DND-41 (cell line): ENCODE data around the gene GJD4.

ENCODE experiments used
- ATAC-seq: fragments of 200-7000 bp; cut with Tn5 transposase; 3 replicates; pipeline ENCODE4 v1.9.1; 2021; ENCODE audit warnings: low read depth; ENCODE audit not compliant: insufficient read depth
- DNase-seq: peaks from one replicate; pipeline ENCODE4 v3.0.0-alpha.2; 2020
- H2AFZ ChIP-seq: 2 replicates; pipeline ENCODE4 v1.6.0; 2012; ENCODE audit warnings: low read depth, low read length
- H3K27ac ChIP-seq: 2 replicates; pipeline ENCODE4 v1.5.1; 2012; ENCODE audit warnings: low read length, inconsistent platforms
- H3K27me3 ChIP-seq: fragments of 200-600 bp; sonication (generic); 2 replicates; pipeline ENCODE4 v1.6.0; 2012; ENCODE audit warnings: low read length, mild to moderate bottlenecking, inconsistent platforms; ENCODE audit not compliant: insufficient read depth, poor library complexity
- H3K36me3 ChIP-seq: 2 replicates; pipeline ENCODE4 v1.5.1; 2012; ENCODE audit warnings: low read length, inconsistent platforms; ENCODE audit not compliant: insufficient read depth
- H3K4me1 ChIP-seq: 2 replicates; pipeline ENCODE4 v1.5.1; 2012; ENCODE audit warnings: mild to moderate bottlenecking, low read length; ENCODE audit not compliant: insufficient read depth
- H3K4me2 ChIP-seq: 2 replicates; pipeline ENCODE4 v1.6.0; 2012; ENCODE audit warnings: mild to moderate bottlenecking, moderate library complexity, low read length, inconsistent platforms; ENCODE audit not compliant: insufficient read depth
- H3K4me3 ChIP-seq, 2 experiments: fragments of 200-600 bp in 1 of 2; shearing (Covaris generic) in 1 of 2; 2 replicates each; pipeline ENCODE4 v1.5.1; 2012 to 2016; ENCODE audit warnings: inconsistent platforms in 2 of 2, low read length in 2 of 2, mild to moderate bottlenecking in 2 of 2, low read depth in 1 of 2, moderate library complexity in 1 of 2
- H3K79me2 ChIP-seq: 2 replicates; pipeline ENCODE4 v1.6.0; 2012; ENCODE audit warnings: low read length, inconsistent platforms; ENCODE audit not compliant: insufficient read depth
- H3K9ac ChIP-seq: 2 replicates; pipeline ENCODE4 v1.6.0; 2012; ENCODE audit warnings: low read depth, mild to moderate bottlenecking, inconsistent platforms, low read length, moderate library complexity
- H3K9me3 ChIP-seq: 2 replicates; pipeline ENCODE4 v1.5.1; 2012; ENCODE audit warnings: low read length, moderate library complexity, mild to moderate bottlenecking, inconsistent platforms; ENCODE audit not compliant: insufficient read depth, severe bottlenecking
- H4K20me1 ChIP-seq: 2 replicates; pipeline ENCODE4 v1.6.0; 2012; ENCODE audit warnings: low read length; ENCODE audit not compliant: insufficient read depth
- EZH2 ChIP-seq: IDR thresholded peaks from 3 replicates; pipeline ENCODE4 v1.6.1; 2012; ENCODE audit warnings: borderline replicate concordance, low read depth, mild to moderate bottlenecking, moderate library complexity, low read length, inconsistent platforms; ENCODE audit not compliant: severe bottlenecking
- TF ChIP-seq, protein P1 (sequence below): IDR thresholded peaks from 2 replicates; pipeline ENCODE4 v1.5.1; 2012; ENCODE audit warnings: borderline replicate concordance, low read length, moderate library complexity, mild to moderate bottlenecking; ENCODE audit not compliant: poor library complexity, severe bottlenecking; ENCODE audit errors: extremely low read depth

The GJD4 gene

DNA sequence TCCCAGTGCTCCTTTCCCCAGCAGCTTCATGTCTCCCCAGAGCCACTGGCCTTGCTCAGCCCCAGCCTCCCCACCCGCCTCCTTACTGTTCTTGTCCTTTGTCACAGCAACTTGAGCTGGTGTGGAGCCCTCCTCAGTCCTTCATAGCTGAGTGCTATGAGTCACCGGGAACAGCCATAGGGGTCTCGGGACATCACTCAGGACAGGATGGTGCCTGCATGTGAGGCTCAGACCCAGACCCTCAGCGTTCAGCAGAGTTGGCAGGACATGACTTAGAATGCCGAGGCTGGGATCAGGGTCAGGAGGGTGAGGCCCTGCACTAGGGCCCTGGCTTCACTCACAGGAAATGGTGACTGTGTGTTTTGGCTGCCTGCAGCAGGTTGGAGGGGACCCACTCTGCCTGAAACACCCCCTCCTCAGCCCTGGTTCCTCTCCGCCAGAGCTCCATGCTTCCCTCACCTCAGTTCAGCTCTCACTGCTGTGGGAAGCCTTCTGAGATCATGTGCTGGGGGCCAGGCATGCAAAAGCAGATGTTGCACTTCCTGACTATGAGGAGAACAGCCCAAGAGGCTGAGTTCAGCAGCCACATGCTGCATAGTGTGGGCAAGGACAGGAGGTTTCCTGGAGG is 40.7 kb upstream of the GJD4 start:
- peaks cover 9% of the 10 kb centered on the region for H3K4me1 ChIP-seq
- no peak overlapping the region for H3K9ac ChIP-seq
- H3K27ac ChIP-seq = peak overlapping the region; percentile 63

DNA sequence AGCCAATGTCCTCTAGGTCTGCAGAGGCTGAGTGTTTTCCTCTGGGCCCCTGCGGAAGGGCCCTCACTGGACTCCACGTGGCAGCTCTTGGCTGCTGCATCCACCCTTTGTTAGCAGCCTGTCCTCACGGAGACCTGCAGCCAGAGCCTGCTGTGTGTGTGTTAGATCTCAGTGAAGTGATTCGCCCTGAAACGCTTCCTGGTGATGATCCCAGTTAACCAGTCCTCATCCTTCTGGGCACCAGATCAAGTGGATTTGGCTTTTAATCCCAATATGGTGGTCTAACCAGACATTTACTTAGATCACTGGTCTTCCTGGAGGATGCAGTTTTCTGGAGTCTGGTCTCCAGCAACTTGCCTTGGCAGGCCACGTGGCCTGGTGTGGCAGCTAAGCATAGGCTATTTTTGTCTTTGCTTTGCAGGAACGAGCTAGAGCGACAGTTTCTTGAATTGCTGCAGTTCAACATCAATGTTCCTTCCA is 39.5 kb upstream of the GJD4 start:
- ATAC-seq = no peak
- no peak overlapping the region for H3K27ac ChIP-seq
- DNase-seq = no peak
- H3K36me3 ChIP-seq = peaks cover 38% of the 10 kb centered on the region
- no peak overlapping the region for H3K9ac ChIP-seq
- no peak overlapping the region for H3K4me2 ChIP-seq
- H2AFZ ChIP-seq = no peak overlapping the region
- H4K20me1 ChIP-seq = peaks cover 3% of the 10 kb centered on the region; the same call in 1 of the 2 replicates
- no peaks in the 10 kb centered on the region for H3K9me3 ChIP-seq
- H3K4me3 ChIP-seq = no peak overlapping the region
- no peaks in the 10 kb centered on the region for H3K27me3 ChIP-seq
- H3K79me2 ChIP-seq = no peaks in the 10 kb centered on the region
- peaks cover 9% of the 10 kb centered on the region for H3K4me1 ChIP-seq
- TF ChIP-seq, protein P1, sequence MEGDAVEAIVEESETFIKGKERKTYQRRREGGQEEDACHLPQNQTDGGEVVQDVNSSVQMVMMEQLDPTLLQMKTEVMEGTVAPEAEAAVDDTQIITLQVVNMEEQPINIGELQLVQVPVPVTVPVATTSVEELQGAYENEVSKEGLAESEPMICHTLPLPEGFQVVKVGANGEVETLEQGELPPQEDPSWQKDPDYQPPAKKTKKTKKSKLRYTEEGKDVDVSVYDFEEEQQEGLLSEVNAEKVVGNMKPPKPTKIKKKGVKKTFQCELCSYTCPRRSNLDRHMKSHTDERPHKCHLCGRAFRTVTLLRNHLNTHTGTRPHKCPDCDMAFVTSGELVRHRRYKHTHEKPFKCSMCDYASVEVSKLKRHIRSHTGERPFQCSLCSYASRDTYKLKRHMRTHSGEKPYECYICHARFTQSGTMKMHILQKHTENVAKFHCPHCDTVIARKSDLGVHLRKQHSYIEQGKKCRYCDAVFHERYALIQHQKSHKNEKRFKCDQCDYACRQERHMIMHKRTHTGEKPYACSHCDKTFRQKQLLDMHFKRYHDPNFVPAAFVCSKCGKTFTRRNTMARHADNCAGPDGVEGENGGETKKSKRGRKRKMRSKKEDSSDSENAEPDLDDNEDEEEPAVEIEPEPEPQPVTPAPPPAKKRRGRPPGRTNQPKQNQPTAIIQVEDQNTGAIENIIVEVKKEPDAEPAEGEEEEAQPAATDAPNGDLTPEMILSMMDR = no peak
- no peak for TF ChIP-seq EZH2

More for the DNA sequence above, 40.7 kb upstream of the GJD4 start:
- peaks cover 42% of the 10 kb centered on the region for H3K36me3 ChIP-seq
- H2AFZ ChIP-seq = no peak overlapping the region
- H4K20me1 ChIP-seq = peaks cover 3% of the 10 kb centered on the region; the same call in 1 of the 2 replicates
- H3K9me3 ChIP-seq = no peaks in the 10 kb centered on the region
- peak; percentile 21 for DNase-seq
- peak; percentile 69 for ATAC-seq
- H3K27me3 ChIP-seq = no peaks in the 10 kb centered on the region
- H3K4me2 ChIP-seq = no peak overlapping the region
- TF ChIP-seq EZH2 = no peak
- TF ChIP-seq, protein P1 = no peak
- no peak overlapping the region for H3K4me3 ChIP-seq
- H3K79me2 ChIP-seq = no peaks in the 10 kb centered on the region

DNA sequence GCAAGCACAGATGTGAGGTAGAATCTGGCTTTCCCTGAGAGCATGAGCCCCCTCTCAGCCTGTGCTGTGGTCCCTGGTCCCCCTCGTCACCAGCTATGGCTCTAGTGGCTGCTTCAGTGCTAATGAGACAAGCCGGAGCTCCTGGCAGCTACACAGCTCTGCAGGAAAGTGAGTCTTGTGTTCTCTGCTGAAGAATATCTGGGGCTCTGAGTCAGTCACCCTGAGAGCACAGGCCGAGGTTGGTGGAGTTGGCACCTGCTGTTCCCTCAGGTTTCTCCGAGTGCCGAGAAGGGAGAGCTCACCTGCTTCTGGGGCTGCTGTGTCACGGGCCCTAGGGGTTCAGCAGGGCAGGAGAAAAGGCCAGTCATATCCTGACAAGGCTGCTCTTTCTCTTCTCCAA is 37.2 kb upstream of the GJD4 start:
- no peak overlapping the region for H3K27ac ChIP-seq
- H3K4me1 ChIP-seq = peaks cover 9% of the 10 kb centered on the region
- peaks cover 3% of the 10 kb centered on the region; the same call in 1 of the 2 replicates for H4K20me1 ChIP-seq
- DNase-seq (no peak), ATAC-seq (no peak)
- H3K27me3 ChIP-seq = no peaks in the 10 kb centered on the region
- no peak for TF ChIP-seq EZH2
- TF ChIP-seq, protein P1 = no peak
- no peak overlapping the region for H3K4me3 ChIP-seq
- no peaks in the 10 kb centered on the region for H3K9me3 ChIP-seq
- peaks cover 36% of the 10 kb centered on the region for H3K36me3 ChIP-seq
- H3K79me2 ChIP-seq = no peaks in the 10 kb centered on the region
- H2AFZ ChIP-seq = no peak overlapping the region
- H3K9ac ChIP-seq = no peak overlapping the region
- H3K4me2 ChIP-seq = no peak overlapping the region

DNA sequence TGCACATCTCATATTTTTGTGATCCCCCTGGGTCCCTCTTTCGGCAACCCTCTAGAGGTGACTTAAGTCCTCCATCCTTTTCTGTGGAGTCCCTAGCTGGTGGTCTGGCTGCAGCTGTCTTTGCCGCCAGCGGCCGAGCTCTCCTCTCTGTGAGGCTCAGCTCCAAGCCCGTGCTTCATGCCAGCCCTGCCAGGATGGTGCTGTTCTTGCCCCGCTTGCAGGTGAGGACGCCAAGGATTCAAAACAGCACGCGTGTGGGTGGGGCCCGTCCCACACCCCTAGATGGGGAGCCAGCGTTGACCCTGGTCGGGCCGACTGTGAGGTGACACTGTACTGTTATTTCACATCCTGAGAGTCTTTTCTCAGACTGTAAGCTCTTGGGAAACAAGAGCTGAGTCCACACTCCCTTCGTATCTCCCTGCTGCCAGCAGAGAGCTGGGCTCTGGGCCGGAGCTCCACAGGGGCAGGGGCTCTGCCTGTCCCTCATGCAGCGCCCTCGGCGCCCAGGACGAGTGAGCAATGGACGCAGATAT is 36.6 kb upstream of the GJD4 start:
- Histone ChIP-seq H2AFZ (no peak overlapping the region), H4K20me1 (peaks cover 3% of the 10 kb centered on the region; the same call in 1 of the 2 replicates), H3K36me3 (peaks cover 36% of the 10 kb centered on the region), H3K9ac (no peak overlapping the region), H3K27ac (no peak overlapping the region), H3K27me3 (no peaks in the 10 kb centered on the region), H3K4me1 (peaks cover 9% of the 10 kb centered on the region), H3K79me2 (no peaks in the 10 kb centered on the region), H3K4me3 (no peak overlapping the region), H3K4me2 (no peak overlapping the region), H3K9me3 (no peaks in the 10 kb centered on the region)
- DNase-seq (no peak), ATAC-seq (no peak)
- TF ChIP-seq EZH2 = no peak
- TF ChIP-seq, protein P1 = no peak
